Activated CD4-positive, CD25-positive, alpha-beta regulatory T cell treated with anti-CD3 and anti-CD28 coated beads, Interleukin-2, amount 50 U/mL, for 16 hours (primary cell): Measurements from ENCODE around the gene CELF6.
"Not testable (repeated sequence)": the region's sequence is repeated elsewhere in the genome, so short reads cannot be mapped to it uniquely, and the experiment has no call there.

Experiments used
- DNase-seq: peaks from one replicate; pipeline ENCODE4 v3.0.0-alpha.2; 2020; ENCODE audit warnings: low read depth, low spot score

Gene CELF6

GRCh38 chr15:72315706-72316370 lies 4.1 kb downstream of the CELF6 start:
- DNase-seq: no peak

- no peak for DNase-seq
Observed at GRCh38 chr15:72313881-72314280, 6.1 kb downstream of the CELF6 start.

- DNase-seq: no peak
Observed at GRCh38 chr15:72313448-72313840, 6.5 kb downstream of the CELF6 start.

- peak; percentile 20 for DNase-seq
Observed at GRCh38 chr15:72312605-72313447, 7.1 kb downstream of the CELF6 start.

- DNase-seq: no peak
Observed at GRCh38 chr15:72307026-72307425, 12.9 kb downstream of the CELF6 start.

- no peak for DNase-seq
Observed at GRCh38 chr15:72306211-72306785, 13.7 kb downstream of the CELF6 start.

GRCh38 chr15:72304596-72304995 lies 15.4 kb downstream of the CELF6 start:
- no peak for DNase-seq

- DNase-seq: no peak
Observed at GRCh38 chr15:72302955-72303354, 17.0 kb downstream of the CELF6 start.

GRCh38 chr15:72289597-72290325 lies 30.2 kb downstream of the CELF6 start:
- no peak for DNase-seq

- no peak for DNase-seq
Observed at GRCh38 chr15:72288796-72289596, 31.0 kb downstream of the CELF6 start.

- DNase-seq: no peak
Observed at GRCh38 chr15:72285927-72286516, 33.9 kb downstream of the CELF6 start.

- no peak for DNase-seq
Observed at GRCh38 chr15:72285402-72285801, 34.6 kb downstream of the CELF6 start.

GRCh38 chr15:72284781-72285180 lies 35.2 kb downstream of the CELF6 start:
- no peak for DNase-seq

GRCh38 chr15:72281713-72282112 lies 38.2 kb downstream of the CELF6 start:
- no peak for DNase-seq

- no peak for DNase-seq
Observed at GRCh38 chr15:72280751-72281150, 39.2 kb downstream of the CELF6 start.

GRCh38 chr15:72278737-72279136 lies 41.2 kb downstream of the CELF6 start:
- no peak for DNase-seq

GRCh38 chr15:72276326-72276700 lies 43.6 kb downstream of the CELF6 start:
- no peak for DNase-seq

- not testable (repeated sequence) for DNase-seq
Observed at GRCh38 chr15:72275635-72276325, 44.2 kb downstream of the CELF6 start.

GRCh38 chr15:72272997-72273352 lies 47.0 kb downstream of the CELF6 start:
- DNase-seq: no peak
